H7 (cell line): ENCODE measurements around the gene ZNG1F. TPM values are rescaled to one million over a fixed set of nuclear protein-coding genes. Genes with fewer than 3 reads are reported as not detected.
"Not testable (repeated sequence)": the region's sequence is repeated elsewhere in the genome, so short reads cannot be mapped to it uniquely, and the experiment has no call there.

ENCODE experiments used
- DNase-seq: peaks from one replicate; pipeline ENCODE4 v3.0.0; 2012
- H3K27me3 ChIP-seq: 2 replicates; pipeline ENCODE4 v1.6.0; 2011; ENCODE audit warnings: mild to moderate bottlenecking, low read length; ENCODE audit not compliant: control insufficient read depth, insufficient read depth
- H3K36me3 ChIP-seq: replicated peaks from 2 replicates; pipeline ENCODE4 v1.5.1; 2011; ENCODE audit warnings: low read length; ENCODE audit not compliant: control insufficient read depth, insufficient read depth
- H3K4me3 ChIP-seq: 2 replicates; pipeline ENCODE4 v1.5.1; 2011; ENCODE audit warnings: low read depth, mild to moderate bottlenecking, control low read depth, low read length, moderate library complexity; ENCODE audit not compliant: insufficient read depth
- total RNA-seq: library from RNA; depleted of rRNA; stranded (reverse); fragments of >200 nt; shearing (Covaris generic); gene quantifications from 2 replicates; pipeline ENCODE4 v1.2.3, GENCODE V29; 2014; rRNA removed

ZNG1F gene
- total RNA-seq, 1 experiment from 2014 or later = 3.1 TPM

- DNase-seq, H3K36me3 ChIP-seq, H3K27me3 ChIP-seq, H3K4me3 ChIP-seq: not testable (repeated sequence)
Observed at GRCh38 chr9:41082358-41082757, 106.8 kb downstream of the ZNG1F start.

Other genes starting within 250 kb of the ZNG1F start
- gene FOXD4L6, start 60.6 kb downstream of the ZNG1F start, total RNA-seq = not detected in 2 replicates